ENCODE measurements around the gene PCDHGA1.
"Not testable (repeated sequence)": the region's sequence is repeated elsewhere in the genome, so short reads cannot be mapped to it uniquely, and the experiment has no call there.

Gene PCDHGA1

DNA sequence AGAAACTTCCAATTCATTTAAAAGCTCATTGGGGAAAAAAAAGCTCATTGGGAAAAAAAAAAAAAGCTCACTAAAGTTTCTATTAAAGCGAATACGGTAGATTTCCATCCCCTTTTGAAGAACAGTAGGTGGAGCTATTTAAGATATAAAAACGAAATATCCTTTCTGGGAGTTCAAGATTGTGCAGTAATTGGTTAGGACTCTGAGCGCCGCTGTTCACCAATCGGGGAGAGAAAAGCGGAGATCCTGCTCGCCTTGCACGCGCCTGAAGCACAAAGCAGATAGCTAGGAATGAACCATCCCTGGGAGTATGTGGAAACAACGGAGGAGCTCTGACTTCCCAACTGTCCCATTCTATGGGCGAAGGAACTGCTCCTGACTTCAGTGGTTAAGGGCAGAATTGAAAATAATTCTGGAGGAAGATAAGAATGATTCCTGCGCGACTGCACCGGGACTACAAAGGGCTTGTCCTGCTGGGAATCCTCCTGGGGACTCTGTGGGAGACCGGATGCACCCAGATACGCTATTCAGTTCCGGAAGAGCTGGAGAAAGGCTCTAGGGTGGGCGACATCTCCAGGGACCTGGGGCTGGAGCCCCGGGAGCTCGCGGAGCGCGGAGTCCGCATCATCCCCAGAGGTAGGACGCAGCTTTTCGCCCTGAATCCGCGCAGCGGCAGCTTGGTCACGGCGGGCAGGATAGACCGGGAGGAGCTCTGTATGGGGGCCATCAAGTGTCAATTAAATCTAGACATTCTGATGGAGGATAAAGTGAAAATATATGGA is 100.2 kb downstream of the PCDHGA1 start, which contains the start of gene PCDHGA12:
Gene PCDHGA12 (plus strand): TSS at position 176 of the 782 bp plus-strand sequence. CDS start 253 bp downstream, at position 429.
- no peak within 1 kb of the TSS for H3K4me2 ChIP-seq (ENCODE audit: low read depth, low read length, poor library complexity, severe bottlenecking)
- H3K36me3 ChIP-seq (ENCODE audit: low read length): no peaks in the 10 kb centered on the region; the same call in 1 of the 2 replicates
- peaks cover 11% of the 10 kb centered on the region; the same call in 1 of the 2 replicates for H3K9me3 ChIP-seq (ENCODE audit: insufficient read depth, low read length)
- no peaks in the 10 kb centered on the region for H3K79me2 ChIP-seq (ENCODE audit: insufficient read depth, low read length)
- no peak within 1 kb of the TSS for H3K9ac ChIP-seq (ENCODE audit: low read length)
- H3K9me2 ChIP-seq (replicated peaks; ENCODE audit: insufficient read depth, low read length): no peaks in the 10 kb centered on the region
- no peak within 1 kb of the TSS for H3K4me3 ChIP-seq (ENCODE audit: insufficient read depth, low read length, poor library complexity, severe bottlenecking)
- no peaks in the 10 kb centered on the region for H4K20me1 ChIP-seq (ENCODE audit: low read depth, low read length)
- TF ChIP-seq EZH2phosphoT487 (conservative IDR thresholded peaks at IDR 0.05; ENCODE audit: low read length) (no peak), CTCF (IDR thresholded peaks at IDR 0.05; ENCODE audit: insufficient read depth, low read length, poor library complexity, severe bottlenecking) (no peak)
- no peaks in the 10 kb centered on the region for H3F3A ChIP-seq (ENCODE audit: insufficient read depth)
- no peak within 1 kb of the TSS for H2AFZ ChIP-seq (ENCODE audit: low read depth, low read length, severe bottlenecking)
- no peaks in the 10 kb centered on the region for H3K27me3 ChIP-seq (ENCODE audit: low read length)
- H3K27ac ChIP-seq (ENCODE audit: low read depth, low read length): no peak within 1 kb of the TSS

GRCh38 chr5:141431286-141431685 is 101.0 kb downstream of the PCDHGA1 start:
- no peak for TF ChIP-seq EZH2phosphoT487 (conservative IDR thresholded peaks at IDR 0.05; ENCODE audit: low read length)
- TF ChIP-seq CTCF (IDR thresholded peaks at IDR 0.05; ENCODE audit: insufficient read depth, low read length, poor library complexity, severe bottlenecking): no peak
- Histone ChIP-seq H3K36me3 (ENCODE audit: low read length) (no peaks in the 10 kb centered on the region; the same call in 1 of the 2 replicates), H3K27ac (ENCODE audit: low read depth, low read length) (no peak overlapping the region), H3K9ac (ENCODE audit: low read length) (no peak overlapping the region), H3K9me2 (replicated peaks; ENCODE audit: insufficient read depth, low read length) (no peaks in the 10 kb centered on the region), H3F3A (ENCODE audit: insufficient read depth) (no peaks in the 10 kb centered on the region), H3K9me3 (ENCODE audit: insufficient read depth, low read length) (peaks cover 11% of the 10 kb centered on the region; the same call in 1 of the 2 replicates), H4K20me1 (ENCODE audit: low read depth, low read length) (no peaks in the 10 kb centered on the region), H3K4me2 (ENCODE audit: low read depth, low read length, poor library complexity, severe bottlenecking) (no peak overlapping the region), H3K79me2 (ENCODE audit: insufficient read depth, low read length) (no peaks in the 10 kb centered on the region), H3K4me3 (ENCODE audit: insufficient read depth, low read length, poor library complexity, severe bottlenecking) (no peak overlapping the region), H2AFZ (ENCODE audit: low read depth, low read length, severe bottlenecking) (no peak overlapping the region), H3K27me3 (ENCODE audit: low read length) (no peaks in the 10 kb centered on the region)

GRCh38 chr5:141432308-141432707 is 102.0 kb downstream of the PCDHGA1 start:
- H3K27ac ChIP-seq (ENCODE audit: low read depth, low read length); H3K27me3 ChIP-seq (ENCODE audit: low read length); H3K4me3 ChIP-seq (ENCODE audit: insufficient read depth, low read length, poor library complexity, severe bottlenecking); H2AFZ ChIP-seq (ENCODE audit: low read depth, low read length, severe bottlenecking); H3K4me2 ChIP-seq (ENCODE audit: low read depth, low read length, poor library complexity, severe bottlenecking); H3F3A ChIP-seq (ENCODE audit: insufficient read depth); H3K36me3 ChIP-seq (ENCODE audit: low read length); H3K9ac ChIP-seq (ENCODE audit: low read length); H3K9me2 ChIP-seq (replicated peaks; ENCODE audit: insufficient read depth, low read length); H3K9me3 ChIP-seq (ENCODE audit: insufficient read depth, low read length); H3K79me2 ChIP-seq (ENCODE audit: insufficient read depth, low read length); H4K20me1 ChIP-seq (ENCODE audit: low read depth, low read length): not testable (repeated sequence)

DNA sequence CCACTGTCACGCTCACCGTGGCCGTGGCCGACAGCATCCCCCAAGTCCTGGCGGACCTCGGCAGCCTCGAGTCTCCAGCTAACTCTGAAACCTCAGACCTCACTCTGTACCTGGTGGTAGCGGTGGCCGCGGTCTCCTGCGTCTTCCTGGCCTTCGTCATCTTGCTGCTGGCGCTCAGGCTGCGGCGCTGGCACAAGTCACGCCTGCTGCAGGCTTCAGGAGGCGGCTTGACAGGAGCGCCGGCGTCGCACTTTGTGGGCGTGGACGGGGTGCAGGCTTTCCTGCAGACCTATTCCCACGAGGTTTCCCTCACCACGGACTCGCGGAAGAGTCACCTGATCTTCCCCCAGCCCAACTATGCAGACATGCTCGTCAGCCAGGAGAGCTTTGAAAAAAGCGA is 102.4 kb downstream of the PCDHGA1 start:
- not testable (repeated sequence) for H4K20me1 ChIP-seq (ENCODE audit: low read depth, low read length)

More for the DNA sequence above, 102.4 kb downstream of the PCDHGA1 start:
- H3K27ac ChIP-seq (ENCODE audit: low read depth, low read length); H3K9me2 ChIP-seq (replicated peaks; ENCODE audit: insufficient read depth, low read length); H3K9ac ChIP-seq (ENCODE audit: low read length); H3K4me2 ChIP-seq (ENCODE audit: low read depth, low read length, poor library complexity, severe bottlenecking); H3K36me3 ChIP-seq (ENCODE audit: low read length); H3K4me3 ChIP-seq (ENCODE audit: insufficient read depth, low read length, poor library complexity, severe bottlenecking); H3K9me3 ChIP-seq (ENCODE audit: insufficient read depth, low read length); H3K27me3 ChIP-seq (ENCODE audit: low read length); H3F3A ChIP-seq (ENCODE audit: insufficient read depth); H3K79me2 ChIP-seq (ENCODE audit: insufficient read depth, low read length); H2AFZ ChIP-seq (ENCODE audit: low read depth, low read length, severe bottlenecking): not testable (repeated sequence)

Measured in SU-DHL-6 (cell line).